ENCODE measurements around the gene NDUFB10.
"Not testable (repeated sequence)": the region's sequence is repeated elsewhere in the genome, so short reads cannot be mapped to it uniquely, and the experiment has no call there.

The NDUFB10 gene

GRCh38 chr16:1959269-1960039 is at the start of gene NDUFB10:
Gene NDUFB10 (plus strand): TSS chr16:1959538. CDS start chr16:1959625, 87 bp downstream.
- DNase-seq: no peak

- DNase-seq: no peak
These were observed 49.6 kb upstream of the NDUFB10 start for GRCh38 chr16:1909561-1910231.

- no peak for DNase-seq
These were observed 47.7 kb upstream of the NDUFB10 start for GRCh38 chr16:1911467-1912214.

- DNase-seq: no peak
These were observed 47.2 kb upstream of the NDUFB10 start for GRCh38 chr16:1912215-1912543.

GRCh38 chr16:1913327-1914083 is 45.8 kb upstream of the NDUFB10 start:
- no peak for DNase-seq

- DNase-seq: no peak
These were observed 45.2 kb upstream of the NDUFB10 start for GRCh38 chr16:1914084-1914608.

GRCh38 chr16:1914988-1915387 is 44.4 kb upstream of the NDUFB10 start:
- DNase-seq: no peak

GRCh38 chr16:1915732-1916639 is 43.4 kb upstream of the NDUFB10 start:
- DNase-seq: no peak

GRCh38 chr16:1916640-1916990 is 42.7 kb upstream of the NDUFB10 start:
- DNase-seq: no peak

GRCh38 chr16:1917056-1917664 is 42.2 kb upstream of the NDUFB10 start:
- DNase-seq: no peak

GRCh38 chr16:1917665-1918350 is 41.5 kb upstream of the NDUFB10 start:
- DNase-seq: no peak

- no peak for DNase-seq
These were observed 40.7 kb upstream of the NDUFB10 start, which contains the start of gene HS3ST6 for GRCh38 chr16:1918351-1919326. Gene HS3ST6 (minus strand): TSS chr16:1918415. CDS start chr16:1918323, 92 bp downstream.

- no peak for DNase-seq
These were observed 39.9 kb upstream of the NDUFB10 start for GRCh38 chr16:1919327-1919998.

- DNase-seq: not testable (repeated sequence)
These were observed 39.2 kb upstream of the NDUFB10 start for GRCh38 chr16:1920122-1920521.

GRCh38 chr16:1920727-1921171 is 38.6 kb upstream of the NDUFB10 start:
- no peak for DNase-seq

GRCh38 chr16:1922357-1922756 is 37.0 kb upstream of the NDUFB10 start:
- no peak for DNase-seq

GRCh38 chr16:1923299-1924034 is 35.9 kb upstream of the NDUFB10 start:
- no peak for DNase-seq

- no peak for DNase-seq
These were observed 35.2 kb upstream of the NDUFB10 start for GRCh38 chr16:1924095-1924494.

Data from NCI-H2081 treated with DMSO at 0.1 percent for 48 hours (cell line).